ENCODE measurements around the gene LTBP2.

The LTBP2 gene

GRCh38 chr14:74611650-74612349, at the start of gene LTBP2:
Gene LTBP2, minus strand, starts transcription at chr14:74612237. Its CDS starts 293 bp downstream, at chr14:74611944.
- DNase-seq, result peak; percentile 28

DNA sequence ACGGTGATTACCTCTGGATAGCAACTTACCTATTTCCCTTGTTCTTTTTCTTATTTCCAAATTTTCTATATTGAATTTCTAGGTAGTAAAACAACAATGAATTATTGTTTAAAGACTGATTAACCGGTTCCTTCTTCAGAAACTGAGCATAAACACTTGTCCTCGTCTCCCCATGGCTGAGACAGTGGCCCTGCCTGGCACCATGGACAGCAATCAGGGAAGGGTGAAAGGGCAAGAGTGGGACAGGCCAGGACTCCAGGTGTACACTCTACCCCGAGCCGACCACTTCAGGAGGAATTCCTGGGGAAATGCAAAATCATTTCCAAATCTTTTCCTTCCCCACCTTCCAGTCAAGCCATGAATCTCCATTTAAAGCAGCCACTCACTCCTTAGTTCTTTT, 48.8 kb upstream of the LTBP2 start:
- DNase-seq, result no peak

DNA sequence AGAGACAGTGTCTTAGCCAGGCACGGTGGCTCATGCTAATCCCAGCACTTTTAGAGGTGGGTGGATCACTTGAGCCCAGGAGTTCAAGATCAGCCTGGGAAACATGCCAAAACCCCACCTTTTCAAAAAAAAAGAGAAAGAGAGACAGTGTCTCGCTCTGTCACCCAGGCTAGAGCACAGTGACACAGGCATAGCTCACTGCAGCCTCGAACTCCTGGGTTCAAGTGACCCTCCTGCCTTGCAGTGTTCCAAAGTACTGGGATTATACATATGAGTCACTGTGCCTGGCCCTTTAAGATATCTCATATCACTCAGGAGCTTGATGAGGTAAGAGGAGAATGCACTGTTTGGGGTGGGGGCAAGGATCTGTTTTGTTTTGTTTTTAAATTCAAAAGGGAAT, 48.1 kb upstream of the LTBP2 start:
- DNase-seq, result no peak

GRCh38 chr14:74658535-74659131, 46.6 kb upstream of the LTBP2 start:
- DNase-seq, result no peak

DNA sequence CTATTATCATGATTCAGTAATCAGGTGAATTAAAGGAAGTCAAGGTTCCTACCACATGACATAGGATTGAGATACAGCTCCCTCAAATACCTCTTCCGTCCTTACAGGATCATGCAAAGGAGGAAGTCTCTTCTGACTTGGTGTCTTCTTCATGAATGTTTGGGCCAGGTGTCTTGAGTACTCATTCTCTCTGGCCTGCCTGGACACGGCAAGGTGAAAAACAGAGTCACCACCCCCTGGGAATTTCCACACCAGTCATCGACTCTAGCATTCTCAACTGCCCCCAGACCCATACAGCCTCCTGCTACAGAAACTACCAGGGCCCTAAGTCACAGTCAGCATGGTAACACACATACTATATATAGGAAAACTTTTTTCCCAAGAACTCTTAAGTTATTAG, 44.9 kb upstream of the LTBP2 start:
- no peak for DNase-seq

- DNase-seq, result no peak
Observed at GRCh38 chr14:74655599-74656395, 43.8 kb upstream of the LTBP2 start.

DNA sequence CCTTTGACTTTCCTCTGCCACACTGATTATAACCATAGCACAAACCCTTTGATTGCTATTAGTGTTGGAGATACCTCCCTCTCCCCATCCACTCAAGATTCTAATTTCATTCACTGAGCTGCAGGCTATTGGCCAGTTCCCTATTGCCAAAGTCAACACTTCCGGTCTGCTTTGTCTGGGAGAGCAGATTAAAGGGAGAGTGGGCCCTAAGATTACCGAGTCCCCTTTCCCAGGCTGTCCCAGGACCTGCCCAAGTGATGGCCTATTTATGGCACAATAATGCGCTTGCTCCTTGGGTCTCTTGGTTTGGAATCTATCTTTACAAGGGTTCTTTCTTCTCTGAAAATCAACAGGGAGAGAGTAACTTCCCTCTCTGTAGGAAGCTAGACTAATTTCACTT, 42.9 kb upstream of the LTBP2 start:
- DNase-seq, result no peak

DNA sequence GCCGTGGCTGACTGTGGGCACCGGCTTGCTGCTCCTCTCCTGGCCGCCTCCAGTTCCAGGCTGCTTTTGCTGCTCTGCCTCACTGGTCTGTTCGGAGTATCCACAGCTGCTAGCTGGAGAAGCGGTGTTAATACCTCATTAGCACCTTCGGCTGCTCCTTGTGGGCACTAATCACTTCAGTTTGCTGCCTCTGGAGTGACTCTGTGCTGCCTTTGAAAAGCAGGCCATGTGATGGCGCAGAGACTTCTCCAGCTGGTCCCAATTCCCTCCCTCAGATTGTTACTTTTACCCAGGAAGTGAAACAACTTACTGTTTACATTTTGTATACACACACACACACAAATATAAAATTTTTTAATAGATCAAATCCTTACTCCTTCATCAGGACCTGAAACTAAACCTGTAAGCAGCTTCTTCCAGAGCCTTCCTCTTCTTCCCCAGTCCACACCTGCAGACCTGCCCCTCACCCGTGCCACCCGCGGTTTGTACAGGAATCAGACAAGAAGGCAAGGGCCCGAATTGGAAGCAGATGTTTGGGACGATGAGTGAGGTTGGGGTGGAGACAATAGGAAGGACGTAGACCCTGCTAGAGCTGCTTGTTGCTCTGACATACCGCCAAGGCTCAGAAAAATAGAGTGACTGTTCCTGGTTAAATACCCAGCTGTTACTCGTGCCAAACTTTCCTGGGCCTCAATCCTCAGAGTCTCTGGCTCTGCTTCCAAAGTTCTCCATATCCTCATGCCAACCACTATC, 41.5 kb upstream of the LTBP2 start:
- no peak for DNase-seq

- DNase-seq, result no peak
Observed at GRCh38 chr14:74652541-74652940, 40.5 kb upstream of the LTBP2 start.

GRCh38 chr14:74650927-74651686, 39.1 kb upstream of the LTBP2 start:
- no peak for DNase-seq

- DNase-seq, result no peak
Observed at GRCh38 chr14:74649673-74650072, 37.6 kb upstream of the LTBP2 start.

GRCh38 chr14:74649167-74649566, 37.1 kb upstream of the LTBP2 start:
- no peak for DNase-seq

GRCh38 chr14:74648601-74649000, 36.6 kb upstream of the LTBP2 start:
- no peak for DNase-seq

DNA sequence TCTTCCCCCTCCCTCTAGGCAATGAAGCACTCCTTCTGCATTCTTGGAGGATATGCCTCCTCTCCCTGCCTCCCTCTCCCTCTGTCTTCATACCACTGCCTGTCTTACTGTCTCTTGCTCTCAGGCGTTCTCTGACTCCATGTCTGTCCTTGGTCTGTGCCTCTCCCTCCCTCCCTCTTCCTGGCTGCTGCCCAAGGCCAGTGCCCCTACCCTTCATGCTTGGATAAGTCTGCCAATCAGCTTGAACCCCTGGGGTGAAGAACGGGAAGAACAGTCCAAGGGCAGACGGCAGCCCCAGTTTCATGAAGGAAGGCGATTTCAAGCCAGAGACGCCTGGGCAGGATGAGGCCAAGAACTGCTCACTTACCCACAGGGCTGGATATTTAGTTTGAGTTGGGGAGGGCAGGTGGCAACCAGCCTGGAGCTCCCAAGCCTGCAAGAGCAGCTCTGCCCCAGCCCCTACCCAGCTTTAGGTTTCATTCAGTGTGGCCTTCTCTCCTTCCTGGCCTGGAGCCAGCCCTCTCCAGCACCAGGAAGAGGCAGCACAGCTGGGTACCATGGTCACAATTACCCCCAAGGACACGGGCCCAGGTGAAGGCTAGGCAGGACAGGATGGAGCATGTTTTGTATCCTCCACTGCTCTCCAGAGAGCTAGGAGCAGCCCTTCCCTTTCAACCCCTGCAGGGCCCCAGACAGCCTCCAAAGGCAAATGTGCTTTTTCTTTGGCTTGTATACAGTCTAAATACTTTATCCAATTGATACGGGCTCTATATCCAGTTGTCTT, 35.8 kb upstream of the LTBP2 start:
- no peak for DNase-seq

DNA sequence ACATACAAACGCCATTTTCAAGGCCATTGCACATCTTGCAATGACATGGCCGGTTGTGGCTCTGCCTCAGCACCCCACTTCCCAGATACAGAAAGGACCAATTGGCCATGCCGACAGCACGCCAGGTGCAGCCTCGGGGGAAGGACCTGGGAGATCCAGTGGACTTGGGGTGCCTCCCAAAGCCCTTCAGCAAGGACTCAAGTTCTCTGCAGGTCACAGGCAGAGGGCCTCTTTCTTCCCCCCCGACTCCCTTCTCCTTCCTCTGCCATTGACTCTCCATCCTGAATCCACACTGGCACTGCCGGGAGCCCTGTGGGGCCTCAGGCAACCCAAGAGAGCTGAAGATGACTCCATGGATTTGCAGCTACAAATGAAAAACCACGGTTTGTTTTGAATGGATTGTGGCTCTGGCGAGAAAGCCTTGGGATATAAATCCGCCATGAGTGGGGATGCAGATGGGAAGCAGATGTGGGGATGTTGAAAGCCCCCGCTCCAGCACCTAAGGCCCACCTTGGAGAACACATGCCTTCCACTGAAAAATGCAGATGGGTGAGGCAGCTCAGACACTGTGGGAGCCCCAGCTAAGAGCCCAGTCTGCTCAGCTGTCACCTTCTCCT, 35.1 kb upstream of the LTBP2 start:
- no peak for DNase-seq

DNA sequence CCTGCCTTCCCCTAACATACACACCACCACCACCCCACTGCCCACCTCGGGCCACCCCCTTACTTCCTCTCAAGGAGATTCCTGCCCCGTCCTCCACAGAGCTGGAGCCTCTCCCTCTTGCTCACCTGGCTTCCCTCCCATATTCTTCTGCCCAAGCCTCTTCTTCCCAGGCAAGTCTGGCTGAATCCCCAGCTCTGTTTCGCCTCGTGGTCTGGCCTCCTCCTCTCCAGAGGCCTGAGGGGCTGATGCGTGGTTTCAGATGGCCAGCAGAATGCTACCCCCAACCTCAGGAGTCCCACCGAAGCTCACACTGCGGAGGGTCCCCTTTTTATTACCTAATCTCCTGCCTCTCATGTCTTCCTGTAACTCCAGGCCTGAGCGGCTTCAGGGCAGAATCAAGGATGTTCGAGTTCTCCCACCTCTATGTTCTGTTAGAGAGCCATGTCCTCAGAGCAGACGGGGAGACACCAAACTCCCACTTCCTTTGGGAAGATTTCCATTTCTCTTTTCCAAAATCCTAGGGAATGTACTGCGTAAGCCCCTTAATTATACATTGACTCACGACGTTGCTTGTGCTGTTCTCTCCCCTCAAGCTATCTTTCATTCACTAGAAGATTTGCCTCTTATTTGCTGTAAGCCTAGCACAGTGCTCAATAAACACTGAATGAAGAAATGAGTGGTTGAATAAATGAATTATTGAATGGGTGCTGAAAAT, 33.9 kb upstream of the LTBP2 start:
- DNase-seq, result no peak

DNA sequence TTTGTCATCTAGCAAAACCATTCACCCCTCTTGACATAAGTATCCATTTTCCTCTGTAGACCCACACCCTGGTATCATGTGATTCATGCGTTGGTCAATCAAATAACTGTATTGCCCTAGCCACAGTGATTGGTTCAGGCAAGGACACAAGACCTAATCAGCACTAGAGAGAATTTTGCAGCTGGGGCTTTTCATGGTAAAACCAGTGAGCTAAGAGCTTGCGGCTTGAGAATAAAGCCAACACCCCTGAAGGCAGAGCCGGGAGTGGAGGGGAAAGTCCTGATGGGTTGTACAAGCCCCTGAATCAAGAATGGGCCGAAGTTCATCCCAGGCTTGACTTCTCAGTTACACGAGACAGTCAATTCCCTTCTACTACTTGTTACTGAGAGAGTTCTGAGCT, 33.2 kb upstream of the LTBP2 start:
- DNase-seq, result no peak

DNA sequence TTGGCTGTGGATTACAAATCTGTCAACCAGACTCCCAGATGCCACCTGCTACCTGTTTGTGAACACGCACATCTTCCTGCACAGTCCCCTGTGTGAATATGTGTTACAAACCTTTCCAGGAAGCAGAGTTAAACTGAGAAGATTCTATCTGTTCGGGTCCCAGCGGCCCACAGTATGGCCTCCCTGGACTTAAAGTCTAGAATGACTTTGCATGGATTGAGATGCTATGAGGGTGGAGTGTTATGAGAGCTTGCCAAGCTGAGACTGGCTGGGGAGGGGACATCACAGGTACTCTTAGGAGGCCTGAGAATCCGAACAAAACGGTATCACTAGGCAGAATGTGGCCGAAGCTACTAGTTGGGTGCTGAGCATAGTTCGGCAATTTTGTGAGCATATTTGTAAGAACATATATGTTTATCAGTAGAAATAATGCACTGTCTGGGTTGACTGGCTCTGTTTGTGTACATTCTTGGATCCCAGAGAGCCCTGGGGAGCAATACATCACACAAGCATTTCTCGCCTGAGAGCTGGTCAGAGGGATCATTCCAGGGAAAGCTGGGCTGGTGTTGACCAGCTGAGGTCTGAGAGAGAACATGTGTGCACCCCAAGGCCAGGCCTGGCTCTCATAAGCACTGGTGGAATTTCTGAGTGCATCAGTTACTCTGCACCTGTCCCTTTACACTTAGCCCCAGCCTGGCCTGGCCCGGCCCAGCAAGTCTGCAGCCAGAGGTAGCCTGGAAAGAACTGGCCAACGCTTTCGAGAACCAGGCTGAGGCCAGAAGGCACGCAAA, 29.8 kb upstream of the LTBP2 start:
- DNase-seq, result no peak

GRCh38 chr14:74638966-74639365, 26.9 kb upstream of the LTBP2 start:
- DNase-seq, result no peak

DNA sequence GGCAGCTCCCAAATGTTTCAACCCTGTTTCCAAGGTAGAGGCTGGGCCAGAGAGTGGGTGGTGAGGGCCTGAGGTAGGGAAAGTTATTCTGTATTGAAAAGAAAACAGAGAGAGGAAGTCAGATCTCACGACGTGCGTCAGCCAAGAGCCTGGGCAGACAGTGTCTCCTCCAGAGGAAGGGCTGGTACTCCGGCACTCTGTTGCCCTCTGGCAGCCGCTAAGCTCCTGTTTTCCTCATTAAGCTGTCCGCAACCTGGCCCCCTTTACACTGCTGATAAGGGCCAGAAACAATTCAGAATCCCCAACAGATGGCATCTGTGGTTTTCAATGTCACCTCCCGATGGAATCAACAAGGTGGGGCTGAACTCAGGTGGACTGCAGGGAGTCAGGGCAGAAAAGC, 26.0 kb upstream of the LTBP2 start:
- no peak for DNase-seq
